ENCODE results near the gene RASA3. TPM values are rescaled to one million over a fixed set of nuclear protein-coding genes. Genes with fewer than 3 reads are reported as not detected.

Gene RASA3
- total and polyA plus RNA-seq, 2 of the 8 experiments (the other 6 are each of a cell fraction or from before 2014, with no cell fraction given) = 7.5 to 21.9 TPM

GRCh38 chr13:114093118-114093517, 39.3 kb downstream of the RASA3 start:
- H3K9me3 ChIP-seq (ENCODE audit: insufficient read depth in 2 of 2, low read depth in 1 of 2, low read length in 1 of 2) = peaks cover 0 to 8% of the 10 kb centered on the region in 2 experiments; a peak in 2 of 4 replicates
- H4K20me1 ChIP-seq (replicated peaks in 1 of 2; ENCODE audit: control insufficient read depth in 1 of 2, insufficient read depth in 2 of 2, low read length in 2 of 2) = peaks cover 0 to 2% of the 10 kb centered on the region in 2 experiments
- DNase-seq (ENCODE audit: low read depth in 1 of 2, low spot score in 2 of 2) (no peak), FAIRE-seq (no peak)
- no peak overlapping the region for H3K4me2 ChIP-seq (ENCODE audit: insufficient read depth in 1 of 2, low read depth in 2 of 2, low read length in 2 of 2)
- H2BK5ac ChIP-seq (ENCODE audit: low read depth, low read length) = no peak overlapping the region
- no peak overlapping the region for H2AK5ac ChIP-seq (ENCODE audit: low read depth, low read length)
- no peak overlapping the region for H3K14ac ChIP-seq (ENCODE audit: insufficient read length)
- H2BK120ac ChIP-seq (replicated peaks; ENCODE audit: low read depth, low read length) = no peak overlapping the region
- H3K23ac ChIP-seq (ENCODE audit: insufficient read length) = no peak overlapping the region
- H3K79me1 ChIP-seq (ENCODE audit: low read depth, low read length) = no peaks in the 10 kb centered on the region; the same call in 1 of the 2 replicates
- TF ChIP-seq CHD2 (IDR thresholded peaks at IDR 0.05; ENCODE audit: low read length) (no peak), SRF (IDR thresholded peaks at IDR 0.05; ENCODE audit: low read depth, low read length) (no peak), CHD1 (IDR thresholded peaks at IDR 0.05; ENCODE audit: low read depth, low read length) (no peak), EZH2 (IDR thresholded peaks at IDR 0.05; ENCODE audit: low read depth, low read length, severe bottlenecking) (no peak), POLR2AphosphoS5 (IDR thresholded peaks at IDR 0.05; ENCODE audit: low read depth, low read length) (no peak), BRCA1 (IDR thresholded peaks at IDR 0.05; ENCODE audit: low read depth, low read length) (no peak), FOSL1 (IDR thresholded peaks at IDR 0.05; ENCODE audit: insufficient read depth, low read depth, low read length) (no peak)
- TF ChIP-seq, protein P1, sequence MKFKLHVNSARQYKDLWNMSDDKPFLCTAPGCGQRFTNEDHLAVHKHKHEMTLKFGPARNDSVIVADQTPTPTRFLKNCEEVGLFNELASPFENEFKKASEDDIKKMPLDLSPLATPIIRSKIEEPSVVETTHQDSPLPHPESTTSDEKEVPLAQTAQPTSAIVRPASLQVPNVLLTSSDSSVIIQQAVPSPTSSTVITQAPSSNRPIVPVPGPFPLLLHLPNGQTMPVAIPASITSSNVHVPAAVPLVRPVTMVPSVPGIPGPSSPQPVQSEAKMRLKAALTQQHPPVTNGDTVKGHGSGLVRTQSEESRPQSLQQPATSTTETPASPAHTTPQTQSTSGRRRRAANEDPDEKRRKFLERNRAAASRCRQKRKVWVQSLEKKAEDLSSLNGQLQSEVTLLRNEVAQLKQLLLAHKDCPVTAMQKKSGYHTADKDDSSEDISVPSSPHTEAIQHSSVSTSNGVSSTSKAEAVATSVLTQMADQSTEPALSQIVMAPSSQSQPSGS (IDR thresholded peaks at IDR 0.05; ENCODE audit: low read length) = no peak
- no peak overlapping the region for H2AFZ ChIP-seq (ENCODE audit: low read length)
- peaks cover 0 to 17% of the 10 kb centered on the region in 2 experiments; a peak in 1 of 4 replicates for H3K79me2 ChIP-seq (ENCODE audit: control insufficient read depth in 1 of 2, insufficient read depth in 2 of 2, low read length in 2 of 2)
- H3K23me2 ChIP-seq (ENCODE audit: low read depth, low read length) = no peaks in the 10 kb centered on the region
- no peak overlapping the region for H3K4ac ChIP-seq (replicated peaks; ENCODE audit: insufficient read length, low read depth, low read length)
- no peak overlapping the region for H2BK15ac ChIP-seq (ENCODE audit: low read length)
- H3K18ac ChIP-seq (ENCODE audit: extremely low read depth, low read length) = no peak overlapping the region
- H3K4me3 ChIP-seq (ENCODE audit: extremely low read depth in 1 of 4, insufficient read depth in 2 of 4, low read depth in 3 of 4, low read length in 4 of 4) = no peak overlapping the region
- H4K8ac ChIP-seq (ENCODE audit: extremely low read depth, insufficient read depth, low read length) = no peak overlapping the region
- ChIA-PET CTCF (ENCODE audit: partially characterized antibody) (interaction anchor here (1.3 kb wide), 1 partner anchor 16 kb away, joined by 4 read pairs; no protein-coding TSS in a partner anchor), POLR2A (ENCODE audit: partially characterized antibody) (no interaction called here)
- H4K91ac ChIP-seq (replicated peaks; ENCODE audit: insufficient read length, low read length) = no peak overlapping the region
- no peaks in the 10 kb centered on the region for H3K27me3 ChIP-seq (replicated peaks in 1 of 4; ENCODE audit: control insufficient read depth in 3 of 4, extremely low read depth in 1 of 4, insufficient read depth in 3 of 4, low read length in 3 of 4)
- H2BK12ac ChIP-seq (ENCODE audit: low read depth, low read length) = no peak overlapping the region
- no peak overlapping the region for H3K27ac ChIP-seq (ENCODE audit: low read depth, low read length)
- H4K5ac ChIP-seq (ENCODE audit: insufficient read length, low read depth, low read length) = no peak overlapping the region
- H2BK20ac ChIP-seq (ENCODE audit: low read length) = no peak overlapping the region
- no peak overlapping the region for H3K56ac ChIP-seq (replicated peaks; ENCODE audit: insufficient read length, low read depth, low read length)
- H3K36me3 ChIP-seq (ENCODE audit: control insufficient read depth in 2 of 4, insufficient read depth in 4 of 4, low read length in 3 of 4) = no peaks in the 10 kb centered on the region
- peaks cover 2 to 16% (median 7%) of the 10 kb centered on the region in 4 experiments for H3K4me1 ChIP-seq (replicated peaks in 1 of 4; ENCODE audit: control insufficient read depth in 3 of 4, insufficient read depth in 4 of 4, low read length in 3 of 4)
- no peak overlapping the region for H3K9ac ChIP-seq (replicated peaks in 1 of 4; ENCODE audit: extremely low read depth in 1 of 4, low read depth in 3 of 4, low read length in 3 of 4)
